ENCODE data around the gene CPA5.
A peak's percentile ranks its signal among the peaks of the same experiment; 100 is the strongest.

CPA5 gene

DNA sequence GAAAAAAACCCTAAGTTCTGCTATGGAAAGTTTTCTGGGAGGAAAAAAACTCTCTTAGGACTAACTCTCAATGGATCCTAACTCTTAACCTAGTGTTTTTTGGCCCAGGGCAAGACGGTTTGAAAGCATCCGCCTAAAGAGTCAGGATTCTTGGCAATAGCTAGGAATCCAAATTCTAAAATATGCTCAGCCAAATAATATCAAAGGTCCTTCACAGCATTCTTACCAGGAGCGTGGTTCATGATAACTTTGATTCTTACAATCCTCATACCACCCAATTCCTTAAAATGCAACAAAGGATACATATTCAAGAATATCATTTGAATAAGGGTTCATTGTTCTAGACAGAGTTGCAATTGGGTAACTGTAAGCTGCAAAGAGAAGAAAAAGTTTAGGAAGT lies 57.0 kb downstream of the CPA5 start:
- TF ChIP-seq, protein P1, sequence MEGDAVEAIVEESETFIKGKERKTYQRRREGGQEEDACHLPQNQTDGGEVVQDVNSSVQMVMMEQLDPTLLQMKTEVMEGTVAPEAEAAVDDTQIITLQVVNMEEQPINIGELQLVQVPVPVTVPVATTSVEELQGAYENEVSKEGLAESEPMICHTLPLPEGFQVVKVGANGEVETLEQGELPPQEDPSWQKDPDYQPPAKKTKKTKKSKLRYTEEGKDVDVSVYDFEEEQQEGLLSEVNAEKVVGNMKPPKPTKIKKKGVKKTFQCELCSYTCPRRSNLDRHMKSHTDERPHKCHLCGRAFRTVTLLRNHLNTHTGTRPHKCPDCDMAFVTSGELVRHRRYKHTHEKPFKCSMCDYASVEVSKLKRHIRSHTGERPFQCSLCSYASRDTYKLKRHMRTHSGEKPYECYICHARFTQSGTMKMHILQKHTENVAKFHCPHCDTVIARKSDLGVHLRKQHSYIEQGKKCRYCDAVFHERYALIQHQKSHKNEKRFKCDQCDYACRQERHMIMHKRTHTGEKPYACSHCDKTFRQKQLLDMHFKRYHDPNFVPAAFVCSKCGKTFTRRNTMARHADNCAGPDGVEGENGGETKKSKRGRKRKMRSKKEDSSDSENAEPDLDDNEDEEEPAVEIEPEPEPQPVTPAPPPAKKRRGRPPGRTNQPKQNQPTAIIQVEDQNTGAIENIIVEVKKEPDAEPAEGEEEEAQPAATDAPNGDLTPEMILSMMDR (IDR thresholded peaks at IDR 0.05; ENCODE audit: low read depth, low read length) = no peak
- H3K4me3 ChIP-seq (replicated peaks in 1 of 2; ENCODE audit: low read depth in 2 of 2, low read length in 2 of 2) = no peak overlapping the region
- DNase-seq (ENCODE audit: low read depth in 2 of 2) = peak in 1 of 2 donors; percentile 55

DNA sequence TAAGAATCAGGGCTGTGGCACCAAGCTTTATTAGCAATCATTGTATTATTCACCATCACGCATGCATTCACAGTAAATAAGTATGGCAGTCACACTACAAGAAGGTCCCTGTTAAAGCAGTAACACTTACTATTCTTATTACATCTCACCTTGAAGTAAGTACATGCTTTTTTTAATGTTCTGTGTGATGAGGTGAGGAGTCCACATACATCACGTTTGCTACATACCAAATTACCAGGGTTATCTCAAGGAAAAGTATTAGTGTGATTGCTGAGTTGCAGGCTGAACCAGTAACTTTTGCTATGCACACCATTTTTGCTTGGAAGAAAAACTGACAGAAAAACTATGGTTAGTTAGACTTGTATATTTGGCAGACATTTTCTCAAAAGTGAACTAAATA lies 60.4 kb downstream of the CPA5 start:
- H3K4me3 ChIP-seq (replicated peaks in 1 of 2; ENCODE audit: low read depth in 2 of 2, low read length in 2 of 2) = no peak overlapping the region
- TF ChIP-seq, protein P1 (IDR thresholded peaks at IDR 0.05; ENCODE audit: low read depth, low read length) = no peak
- DNase-seq (ENCODE audit: low read depth in 2 of 2) = no peak

DNA sequence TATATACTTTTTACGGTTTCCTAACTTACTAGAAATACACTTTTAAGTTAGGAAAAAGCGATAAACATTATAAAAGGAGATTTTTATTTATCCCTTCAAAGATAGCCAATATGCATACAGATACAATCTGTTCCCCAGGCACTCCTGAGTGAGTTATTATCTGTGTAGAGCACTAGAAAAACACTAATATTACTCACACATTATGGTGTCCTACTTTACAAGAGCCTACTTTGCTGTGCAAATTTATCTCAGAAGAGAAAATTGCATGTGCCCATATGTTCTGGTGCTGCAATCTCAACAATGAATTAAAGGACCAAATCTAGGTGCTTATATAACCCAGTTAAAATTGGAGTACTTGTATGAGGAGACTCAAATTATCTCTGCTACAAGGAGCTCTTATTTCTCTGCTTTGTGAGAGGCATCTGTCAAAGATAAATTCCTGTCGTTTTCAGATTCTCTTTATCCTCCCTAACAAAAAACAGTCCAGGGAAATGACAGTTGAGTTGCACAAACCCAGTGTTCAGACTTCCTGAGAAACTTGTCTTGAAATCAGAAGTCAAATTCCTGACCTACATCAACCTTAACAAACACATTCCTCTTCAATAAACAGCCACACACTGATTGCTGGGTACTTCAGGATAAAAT lies 64.6 kb downstream of the CPA5 start:
- DNase-seq (ENCODE audit: low read depth in 2 of 2) = peak in 1 of 2 donors; percentile 63

DNA sequence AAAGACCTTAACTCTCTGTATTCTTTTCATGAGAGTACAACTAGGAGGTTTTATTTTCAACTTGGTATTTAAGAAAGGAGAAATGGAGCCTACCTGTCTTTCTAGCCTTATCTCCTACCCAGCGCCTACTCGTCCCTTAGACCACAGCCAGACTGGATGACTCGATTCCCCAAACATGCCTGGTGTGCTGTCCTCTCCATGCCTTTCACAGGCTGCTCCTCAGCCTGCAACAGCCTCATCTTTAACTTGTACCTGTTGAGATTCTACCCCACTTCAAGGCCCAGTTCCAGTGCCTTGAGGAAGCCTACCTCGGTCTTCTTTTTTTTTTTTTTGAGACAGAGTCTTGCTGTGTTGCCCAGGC lies 65.1 kb downstream of the CPA5 start:
- TF ChIP-seq, protein P1 (IDR thresholded peaks at IDR 0.05; ENCODE audit: low read depth, low read length) = no peak
- no peak for DNase-seq (ENCODE audit: low read depth in 2 of 2)

More for the DNA sequence above, 64.6 kb downstream of the CPA5 start:
- TF ChIP-seq, protein P1 (IDR thresholded peaks at IDR 0.05; ENCODE audit: low read depth, low read length) = no peak
- no peak overlapping the region for H3K4me3 ChIP-seq (replicated peaks in 1 of 2; ENCODE audit: low read depth in 2 of 2, low read length in 2 of 2)

DNA sequence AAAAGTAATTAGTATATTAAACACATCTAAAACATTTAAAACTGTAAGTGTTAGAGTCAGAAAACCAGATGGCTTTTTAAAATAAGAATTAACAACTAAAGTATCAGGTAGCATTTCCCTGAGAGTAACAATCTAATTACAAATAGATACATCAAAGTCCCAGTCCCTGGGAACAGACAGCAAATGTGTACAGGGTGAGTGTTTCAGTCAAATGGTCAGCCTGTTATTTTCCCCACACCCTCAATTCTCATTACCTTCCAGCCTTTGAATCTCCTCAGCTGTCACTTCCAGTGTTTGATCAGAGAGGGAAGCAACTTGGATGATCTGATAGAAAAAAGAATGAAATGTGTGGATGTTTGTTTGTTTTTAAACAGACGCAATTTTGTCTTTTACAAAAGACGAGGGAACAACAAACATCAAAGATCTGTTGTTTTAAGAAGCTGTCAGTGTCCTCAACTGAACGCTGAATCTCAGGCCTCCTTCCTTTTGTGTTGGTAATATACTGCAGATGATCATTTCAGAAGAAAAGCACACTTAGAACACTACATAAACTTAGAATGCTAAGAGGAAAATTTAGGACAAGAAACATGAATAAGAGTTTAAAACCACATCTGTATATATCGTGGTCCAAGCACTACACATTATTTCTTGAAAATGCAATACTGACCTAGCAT lies 66.4 kb downstream of the CPA5 start:
- no peak for DNase-seq (ENCODE audit: low read depth in 2 of 2)
- no peak overlapping the region for H3K4me3 ChIP-seq (replicated peaks in 1 of 2; ENCODE audit: low read depth in 2 of 2, low read length in 2 of 2)
- TF ChIP-seq, protein P1 (IDR thresholded peaks at IDR 0.05; ENCODE audit: low read depth, low read length) = no peak

More for the DNA sequence above, 65.1 kb downstream of the CPA5 start:
- no peak overlapping the region for H3K4me3 ChIP-seq (replicated peaks in 1 of 2; ENCODE audit: low read depth in 2 of 2, low read length in 2 of 2)

DNA sequence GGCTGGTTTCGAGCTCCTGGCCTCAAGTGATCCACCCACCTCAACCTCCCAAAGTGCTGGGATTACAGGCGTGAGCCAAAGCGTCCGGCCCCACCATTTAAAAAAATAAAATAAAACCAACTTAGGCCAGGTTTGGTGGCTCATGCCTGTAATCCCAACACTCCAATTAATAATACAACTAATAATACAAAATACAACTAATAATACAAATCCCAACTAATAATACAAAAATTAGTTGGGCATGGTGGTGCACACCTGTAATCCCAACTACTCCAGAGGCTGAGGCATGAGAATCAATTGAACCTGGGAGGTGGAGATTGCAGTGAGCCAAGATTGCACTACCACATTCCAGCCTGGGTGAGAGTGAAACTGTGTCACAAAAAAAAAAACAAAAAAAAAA lies 68.6 kb downstream of the CPA5 start:
- DNase-seq (ENCODE audit: low read depth in 2 of 2) = no peak
- TF ChIP-seq, protein P1 (IDR thresholded peaks at IDR 0.05; ENCODE audit: low read depth, low read length) = no peak
- H3K4me3 ChIP-seq (replicated peaks in 1 of 2; ENCODE audit: low read depth in 2 of 2, low read length in 2 of 2) = no peak overlapping the region

Data from cardiac fibroblast (primary cell).